HL-60 (cell line): Measurements from ENCODE around the gene ALPK3.

Experiments
- DNase-seq, 2 experiments: peaks; one replicate each; pipeline ENCODE4 v3.0.0-alpha.2; 2010 to 2020; ENCODE audit warnings: low read depth in 1 of 2, low spot score in 1 of 2
- H3K27ac ChIP-seq: fragments of 250-450 bp; sonication (Bioruptor Pico); replicated peaks from 2 replicates; pipeline ENCODE4 v1.5.1; 2020; ENCODE audit warnings: mild to moderate bottlenecking, moderate library complexity
- H3K27me3 ChIP-seq: fragments of 250-450 bp; sonication (Bioruptor Pico); 2 replicates; pipeline ENCODE4 v1.5.1; 2021; ENCODE audit warnings: mild to moderate bottlenecking, moderate library complexity; ENCODE audit not compliant: insufficient read depth, poor library complexity, severe bottlenecking
- H3K4me3 ChIP-seq: replicated peaks from 2 replicates; pipeline ENCODE4 v1.5.1; 2011; ENCODE audit warnings: mild to moderate bottlenecking, control low read depth, low read length; ENCODE audit not compliant: insufficient read depth
- CTCF ChIP-seq: IDR thresholded peaks from one replicate; pipeline ENCODE4 v1.5.1; 2011; ENCODE audit warnings: low read length, control low read depth, inconsistent platforms; ENCODE audit not compliant: insufficient read depth
- GABPA ChIP-seq: IDR thresholded peaks from 2 replicates; pipeline ENCODE4 v1.6.1; 2012; ENCODE audit warnings: low read depth
- POLR2AphosphoS5 ChIP-seq: IDR thresholded peaks from 2 replicates; pipeline ENCODE4 v1.6.1; 2012; ENCODE audit warnings: low read depth
- REST ChIP-seq: IDR thresholded peaks from 2 replicates; pipeline ENCODE4 v1.6.1; 2012; ENCODE audit warnings: low read depth; ENCODE audit not compliant: insufficient replicate concordance
- SPI1 ChIP-seq: IDR thresholded peaks from 2 replicates; pipeline ENCODE4 v1.6.1; 2012; ENCODE audit warnings: low read depth, mild to moderate bottlenecking, borderline replicate concordance

ALPK3 gene

GRCh38 chr15:84834969-84835368 lies 17.8 kb downstream of the ALPK3 start:
- Histone ChIP-seq H3K27me3 (no peaks in the 10 kb centered on the region), H3K27ac (no peak overlapping the region), H3K4me3 (no peak overlapping the region)
- no peak for DNase-seq
- TF ChIP-seq SPI1: no peak
- TF ChIP-seq GABPA: no peak
- no peak for TF ChIP-seq POLR2AphosphoS5
- no peak for TF ChIP-seq REST
- no peak for TF ChIP-seq CTCF

- Histone ChIP-seq H3K27ac (no peak overlapping the region), H3K27me3 (no peaks in the 10 kb centered on the region), H3K4me3 (no peak overlapping the region)
- DNase-seq: no peak
- TF ChIP-seq SPI1 (0 out of 2 replicates have a peak, but pooled peaks have one; percentile 6), GABPA (no peak)
These were observed 18.6 kb downstream of the ALPK3 start for GRCh38 chr15:84835661-84836337.

GRCh38 chr15:84836844-84837243 lies 19.7 kb downstream of the ALPK3 start:
- Histone ChIP-seq H3K27me3 (no peaks in the 10 kb centered on the region), H3K4me3 (no peak overlapping the region), H3K27ac (no peak overlapping the region)
- TF ChIP-seq GABPA (no peak), REST (no peak), SPI1 (peak; percentile 25; the same call in 1 of the 2 replicates), CTCF (no peak)
- DNase-seq: peak in 1 of 2 experiments; percentile 52

GRCh38 chr15:84839714-84840113 lies 22.6 kb downstream of the ALPK3 start:
- no peak for DNase-seq
- Histone ChIP-seq H3K27ac (no peak overlapping the region), H3K4me3 (no peak overlapping the region), H3K27me3 (no peaks in the 10 kb centered on the region)
- no peak for TF ChIP-seq POLR2AphosphoS5
- TF ChIP-seq SPI1: no peak
- no peak for TF ChIP-seq GABPA
- no peak for TF ChIP-seq CTCF
- TF ChIP-seq REST: no peak
